Peyer's patch (tissue), 4 donors: ENCODE results near the gene ATP5ME. TPM values are rescaled to one million over a fixed set of nuclear protein-coding genes. Genes with fewer than 3 reads are reported as not detected.

ENCODE experiments used
- DNase-seq, 3 donors: peaks; one replicate each; pipeline ENCODE4 v3.0.0-alpha.2; 2017 to 2019
- H3K27ac ChIP-seq, 4 donors: fragments of 200-600 bp; sonication (generic); one replicate each; pipeline ENCODE4 v1.5.1; 2016 to 2019
- H3K27me3 ChIP-seq, 2 donors: fragments of 200-600 bp; sonication (generic); one replicate each; pipeline ENCODE4 v1.5.1; 2019
- H3K36me3 ChIP-seq, 3 donors: fragments of 200-600 bp; sonication (generic); one replicate each; pipeline ENCODE4 v1.5.1; 2016 to 2019
- H3K4me1 ChIP-seq, 4 donors: fragments of 200-600 bp; sonication (generic); one replicate each; pipeline ENCODE4 v1.5.1; 2016 to 2019
- H3K4me3 ChIP-seq, 4 donors: fragments of 200-600 bp; sonication (generic); 1 replicate in 3 of 4; 2 replicates in 1 of 4; pipeline ENCODE4 v1.5.1; 2016 to 2019; ENCODE audit warnings: mild to moderate bottlenecking in 1 of 4
- H3K9me3 ChIP-seq, 4 donors: fragments of 200-600 bp; sonication (generic); one replicate each; pipeline ENCODE4 v1.5.1; 2016 to 2019; ENCODE audit warnings: mild to moderate bottlenecking in 1 of 4
- CTCF ChIP-seq, 6 experiments: fragments of 450-650 bp in 4 of 6; fragments of 200-600 bp in 2 of 6; sonication (generic) in 1 of 6; IDR thresholded peaks; one replicate each; pipeline ENCODE4 v1.5.1; 2017 to 2019; ENCODE audit warnings: antibody characterized with exemption in 6 of 6, mild to moderate bottlenecking in 3 of 6, moderate library complexity in 1 of 6
- POLR2A ChIP-seq, 2 donors: fragments of 450-650 bp; IDR thresholded peaks; one replicate each; pipeline ENCODE4 v1.5.1; 2017; ENCODE audit warnings: antibody characterized with exemption in 2 of 2, mild to moderate bottlenecking in 2 of 2, moderate library complexity in 2 of 2
- total RNA-seq, 4 donors: library from RNA; depleted of rRNA; stranded (reverse); fragments of >200 nt; gene quantifications; one replicate each; pipeline ENCODE4 v1.1.0, GENCODE V29; 2016

Gene ATP5ME
- total RNA-seq, 4 donors from 2014 or later = 102 to 259 (median 184) TPM

GRCh38 chr4:630656-631055 lies 43.4 kb downstream of the ATP5ME start:
- Histone ChIP-seq H3K27ac (no peak overlapping the region), H3K27me3 (no peaks in the 10 kb centered on the region), H3K4me1 (no peaks in the 10 kb centered on the region), H3K4me3 (no peak overlapping the region), H3K36me3 (no peaks in the 10 kb centered on the region), H3K9me3 (no peaks in the 10 kb centered on the region)
- TF ChIP-seq CTCF (IDR thresholded peaks at IDR 0.05) (no peak), POLR2A (IDR thresholded peaks at IDR 0.05) (no peak)
- no peak for DNase-seq

DNA sequence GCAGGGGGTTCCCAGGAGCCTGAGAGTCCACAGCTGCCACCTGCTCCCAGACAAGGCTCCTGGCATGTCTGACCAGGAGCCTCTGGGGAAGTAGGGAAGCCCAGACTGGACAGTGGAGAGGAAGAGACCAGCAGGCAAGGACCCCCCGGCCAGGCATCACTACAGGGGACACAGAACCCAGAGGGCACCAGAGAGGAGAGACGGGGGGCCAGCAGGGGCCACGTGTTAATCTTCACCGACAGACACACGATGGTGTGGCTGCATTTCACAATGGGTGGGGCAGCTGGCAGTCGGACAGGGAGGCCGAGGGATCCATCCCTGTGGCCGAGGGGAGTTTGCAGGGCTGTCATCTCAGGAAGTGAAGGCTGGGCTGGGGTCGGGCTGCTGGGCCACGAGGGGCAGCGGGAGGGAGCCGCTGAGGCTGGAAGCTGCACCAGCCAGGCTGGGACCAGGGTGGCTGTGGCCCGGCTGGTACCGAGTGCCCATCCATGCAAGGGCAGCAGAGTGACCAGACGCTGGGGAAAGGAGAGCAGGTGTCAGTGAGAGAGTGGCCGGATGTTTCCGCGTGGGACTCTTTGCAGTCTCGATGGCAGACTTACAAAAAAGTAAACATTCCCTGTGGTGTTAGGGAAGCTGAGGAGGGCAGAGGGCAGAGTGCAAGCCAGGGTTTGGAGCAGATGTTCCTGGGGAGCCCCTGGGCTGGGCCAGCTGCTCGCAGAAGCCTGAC lies 44.0 kb downstream of the ATP5ME start:
- no peak for DNase-seq
- Histone ChIP-seq H3K9me3 (no peaks in the 10 kb centered on the region), H3K36me3 (no peaks in the 10 kb centered on the region), H3K27ac (no peak overlapping the region), H3K27me3 (no peaks in the 10 kb centered on the region), H3K4me1 (no peaks in the 10 kb centered on the region), H3K4me3 (no peak overlapping the region)
- TF ChIP-seq POLR2A (IDR thresholded peaks at IDR 0.05) = no peak
- TF ChIP-seq CTCF (IDR thresholded peaks at IDR 0.05) = no peak

DNA sequence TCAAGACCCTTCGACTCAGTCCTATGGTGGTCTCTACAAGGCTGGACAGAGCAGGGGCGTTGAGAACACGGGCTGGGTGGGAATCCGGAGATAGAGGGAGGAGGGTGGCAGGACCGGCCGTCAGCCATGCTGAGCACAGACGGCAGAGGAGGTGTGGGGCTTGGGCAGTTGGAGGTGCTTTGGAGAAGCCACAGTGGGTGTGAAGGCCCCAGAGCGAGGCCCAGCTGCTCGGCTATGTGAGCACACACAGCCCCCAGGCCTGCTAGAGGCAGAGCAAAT lies 44.5 kb downstream of the ATP5ME start:
- Histone ChIP-seq H3K4me3 (no peak overlapping the region), H3K9me3 (no peaks in the 10 kb centered on the region), H3K27me3 (no peaks in the 10 kb centered on the region), H3K27ac (no peak overlapping the region), H3K36me3 (no peaks in the 10 kb centered on the region), H3K4me1 (no peaks in the 10 kb centered on the region)
- TF ChIP-seq CTCF (IDR thresholded peaks at IDR 0.05) (no peak), POLR2A (IDR thresholded peaks at IDR 0.05) (no peak)
- no peak for DNase-seq

DNA sequence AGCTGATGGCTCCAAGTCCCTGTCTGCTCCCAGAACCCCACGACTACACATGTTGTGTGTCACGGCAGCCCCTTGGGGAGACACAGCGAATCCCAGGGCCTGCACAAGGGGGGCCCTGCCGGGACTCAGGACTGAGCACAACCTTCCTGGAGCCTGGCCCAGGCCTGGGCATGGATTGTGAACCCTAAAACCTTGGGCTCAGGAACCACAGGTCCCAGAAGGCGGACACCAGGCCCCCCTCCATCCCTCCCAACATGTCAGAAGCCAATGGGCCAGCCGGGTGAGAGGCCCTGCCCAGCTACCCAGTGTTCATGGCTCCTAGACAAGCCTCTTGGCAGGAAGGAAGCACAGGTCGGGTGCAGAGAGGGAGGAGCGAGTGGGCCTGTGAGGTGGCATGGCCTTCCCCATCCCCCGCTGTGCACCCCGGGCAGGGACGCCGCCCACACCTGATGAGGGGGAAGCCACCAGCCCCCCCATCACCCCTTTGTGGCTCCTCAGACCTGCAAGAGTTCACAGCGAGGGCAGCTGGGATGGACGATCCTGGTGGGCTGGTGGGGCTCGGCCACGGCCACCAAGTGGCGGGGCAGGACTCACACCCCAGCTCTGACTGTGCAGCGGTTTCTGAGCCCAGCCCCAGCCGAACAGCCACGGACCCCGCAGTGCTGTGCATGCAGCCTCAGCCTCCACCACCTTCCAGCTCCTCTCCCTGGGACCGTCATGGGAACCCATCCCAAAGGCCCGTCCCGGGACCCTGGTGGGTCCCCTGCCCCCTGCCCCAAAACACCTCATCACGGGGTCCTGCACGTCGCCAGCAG lies 45.0 kb downstream of the ATP5ME start:
- Histone ChIP-seq H3K4me1 (no peaks in the 10 kb centered on the region), H3K36me3 (no peaks in the 10 kb centered on the region), H3K9me3 (no peaks in the 10 kb centered on the region), H3K4me3 (no peak overlapping the region), H3K27me3 (no peaks in the 10 kb centered on the region), H3K27ac (no peak overlapping the region)
- TF ChIP-seq POLR2A (IDR thresholded peaks at IDR 0.05) (no peak), CTCF (IDR thresholded peaks at IDR 0.05) (no peak)
- no peak for DNase-seq

GRCh38 chr4:628311-628741 lies 45.8 kb downstream of the ATP5ME start:
- no peak for TF ChIP-seq CTCF (IDR thresholded peaks at IDR 0.05)
- TF ChIP-seq POLR2A (IDR thresholded peaks at IDR 0.05) = no peak
- Histone ChIP-seq H3K4me1 (no peaks in the 10 kb centered on the region), H3K4me3 (no peak overlapping the region), H3K9me3 (no peaks in the 10 kb centered on the region), H3K36me3 (no peaks in the 10 kb centered on the region), H3K27me3 (no peaks in the 10 kb centered on the region), H3K27ac (no peak overlapping the region)
- no peak for DNase-seq
